Epithelial cell of esophagus (primary cell): ENCODE results near the gene EDNRA.

ENCODE experiments used
- DNase-seq: peaks from one replicate; pipeline ENCODE4 v3.0.0; 2010; ENCODE audit warnings: low read depth
- H3K4me3 ChIP-seq: 2 replicates; pipeline ENCODE4 v1.5.1; 2011; ENCODE audit warnings: mild to moderate bottlenecking, low read length, control low read depth
- CTCF ChIP-seq: IDR thresholded peaks from 2 replicates; pipeline ENCODE4 v1.5.1; 2011; ENCODE audit warnings: low read depth, mild to moderate bottlenecking, low read length, control low read depth, inconsistent platforms; ENCODE audit not compliant: insufficient read depth; ENCODE audit errors: missing control alignments

The EDNRA gene

GRCh38 chr4:147581606-147582350 is 100.9 kb downstream of the EDNRA start:
- H3K4me3 ChIP-seq, result no peak overlapping the region
- no peak for DNase-seq
- TF ChIP-seq CTCF, result no peak

GRCh38 chr4:147582386-147583060 is 101.6 kb downstream of the EDNRA start:
- no peak overlapping the region for H3K4me3 ChIP-seq
- TF ChIP-seq CTCF, result no peak
- DNase-seq, result peak; percentile 97

- DNase-seq, result no peak
- no peak for TF ChIP-seq CTCF
- H3K4me3 ChIP-seq, result no peak overlapping the region
Observed at GRCh38 chr4:147583876-147584275, 103.0 kb downstream of the EDNRA start.

- no peak overlapping the region for H3K4me3 ChIP-seq
- DNase-seq, result no peak
- no peak for TF ChIP-seq CTCF
Observed at GRCh38 chr4:147586032-147586431, 105.1 kb downstream of the EDNRA start.

GRCh38 chr4:147586637-147587036 is 105.7 kb downstream of the EDNRA start:
- no peak overlapping the region for H3K4me3 ChIP-seq
- DNase-seq, result no peak
- no peak for TF ChIP-seq CTCF

GRCh38 chr4:147587041-147587440 is 106.1 kb downstream of the EDNRA start:
- TF ChIP-seq CTCF, result no peak
- no peak for DNase-seq

More at GRCh38 chr4:147587041-147587440, 106.1 kb downstream of the EDNRA start:
- H3K4me3 ChIP-seq, result no peak overlapping the region
